IMR-90 (cell line): ENCODE measurements around the gene GOLGA3. TPM values are rescaled to one million over a fixed set of nuclear protein-coding genes. Genes with fewer than 3 reads are reported as not detected.

Source experiments
- ATAC-seq: fragments of 200-7000 bp; cut with Tn5 transposase; 2 replicates; pipeline ENCODE4 v1.9.1; 2020; ENCODE audit warnings: low read depth, mild to moderate bottlenecking, moderate library complexity
- BruUV-seq: library from RNA; stranded (reverse); fragments of 400-500 nt; replicated peaks from 2 replicates; lab custom pipeline; 2021; lab: Mats Ljungman, UMichigan
- CTCF ChIA-PET: fragments of 300-600 bp; formaldehyde crosslinking; extraction: SDS; loops from one replicate; lab custom pipeline; 2021; ENCODE audit warnings: antibody characterized with exemption; lab: Yijun Ruan, JAX
- POLR2A ChIA-PET: fragments of 300-600 bp; sonication (Branson Sonifier 250); formaldehyde crosslinking; loops from one replicate; lab custom pipeline; 2022; ENCODE audit warnings: antibody characterized with exemption; ENCODE audit not compliant: unreplicated experiment; lab: Charles Lee
- DNase-seq: peaks from one replicate; pipeline ENCODE4 v3.0.0; 2013
- H2AFZ ChIP-seq: replicated peaks from 2 replicates; pipeline ENCODE3; 2013; ENCODE audit warnings: low read length, mild to moderate bottlenecking; ENCODE audit not compliant: poor library complexity
- H2AK5ac ChIP-seq: 2 replicates; pipeline ENCODE4 v1.6.1; 2013; ENCODE audit warnings: low read depth, low read length, inconsistent platforms
- H2AK9ac ChIP-seq: replicated peaks from 2 replicates; pipeline ENCODE3; 2013; ENCODE audit warnings: mild to moderate bottlenecking, low read depth, low read length, moderate library complexity; ENCODE audit not compliant: poor library complexity
- H2BK120ac ChIP-seq: 2 replicates; pipeline ENCODE4 v1.6.1; 2013; ENCODE audit warnings: low read depth, low read length, inconsistent platforms
- H2BK15ac ChIP-seq: 3 replicates; pipeline ENCODE4 v1.6.1; 2013; ENCODE audit warnings: low read depth, low read length, inconsistent platforms
- H2BK20ac ChIP-seq: 2 replicates; pipeline ENCODE4 v1.6.1; 2013; ENCODE audit warnings: low read depth, mild to moderate bottlenecking, inconsistent platforms, low read length, moderate library complexity
- H2BK5ac ChIP-seq: 2 replicates; pipeline ENCODE4 v1.6.1; 2013; ENCODE audit warnings: mild to moderate bottlenecking, low read depth, low read length, inconsistent platforms; ENCODE audit not compliant: poor library complexity, severe bottlenecking
- H3K14ac ChIP-seq: replicated peaks from 2 replicates; pipeline ENCODE4 v1.6.1; 2013; ENCODE audit warnings: low read depth, low read length, inconsistent platforms
- H3K18ac ChIP-seq: 2 replicates; pipeline ENCODE4 v1.6.1; 2013; ENCODE audit warnings: low read depth, low read length, control low read depth
- H3K23ac ChIP-seq: 2 replicates; pipeline ENCODE4 v1.6.1; 2013; ENCODE audit warnings: low read depth, low read length, inconsistent platforms
- H3K27ac ChIP-seq: 2 replicates; pipeline ENCODE4 v1.5.1; 2013; ENCODE audit warnings: mild to moderate bottlenecking, control low read depth, low read length; ENCODE audit not compliant: insufficient read depth
- H3K27me3 ChIP-seq: 2 replicates; pipeline ENCODE4 v1.6.1; 2013; ENCODE audit warnings: low read length; ENCODE audit not compliant: control insufficient read depth, insufficient read depth
- H3K36me3 ChIP-seq: 2 replicates; pipeline ENCODE4 v1.6.1; 2013; ENCODE audit warnings: low read length, mixed read lengths; ENCODE audit not compliant: control insufficient read depth, insufficient read depth
- H3K4ac ChIP-seq: 2 replicates; pipeline ENCODE4 v1.6.1; 2013; ENCODE audit warnings: low read depth, low read length, inconsistent platforms
- H3K4me1 ChIP-seq: 2 replicates; pipeline ENCODE4 v1.6.1; 2013; ENCODE audit warnings: low read length, mixed read lengths; ENCODE audit not compliant: control insufficient read depth, insufficient read depth
- H3K4me2 ChIP-seq: 2 replicates; pipeline ENCODE4 v1.6.1; 2013; ENCODE audit warnings: low read depth, mild to moderate bottlenecking, control low read depth, low read length, moderate library complexity
- H3K4me3 ChIP-seq: 2 replicates; pipeline ENCODE4 v1.5.1; 2013; ENCODE audit warnings: low read depth, mild to moderate bottlenecking, control low read depth, low read length, moderate library complexity; ENCODE audit not compliant: insufficient read depth
- H3K56ac ChIP-seq: 2 replicates; pipeline ENCODE4 v1.6.1; 2013; ENCODE audit warnings: low read length, inconsistent platforms; ENCODE audit not compliant: insufficient read depth; ENCODE audit errors: extremely low read depth
- H3K79me1 ChIP-seq, 2 experiments: 2 replicates each; pipeline ENCODE4 v1.6.1; 2013; ENCODE audit warnings: low read length in 2 of 2, inconsistent platforms in 1 of 2, low read depth in 1 of 2
- H3K9ac ChIP-seq: 2 replicates; pipeline ENCODE4 v1.6.1; 2013; ENCODE audit warnings: low read depth, low read length, control low read depth
- H3K9me1 ChIP-seq: 2 replicates; pipeline ENCODE4 v1.6.1; 2013; ENCODE audit warnings: low read length, inconsistent platforms; ENCODE audit not compliant: insufficient read depth
- H3K9me3 ChIP-seq: 2 replicates; pipeline ENCODE4 v1.6.1; 2013; ENCODE audit warnings: low read length; ENCODE audit not compliant: control insufficient read depth, insufficient read depth
- H4K20me1 ChIP-seq: 2 replicates; pipeline ENCODE4 v1.6.1; 2013; ENCODE audit warnings: low read length, inconsistent platforms; ENCODE audit not compliant: insufficient read depth
- H4K5ac ChIP-seq: 2 replicates; pipeline ENCODE4 v1.6.1; 2013; ENCODE audit warnings: mild to moderate bottlenecking, low read depth, low read length, control low read depth
- H4K8ac ChIP-seq, 2 experiments: 2 replicates each; pipeline ENCODE4 v1.6.1; 2013; ENCODE audit warnings: low read depth in 2 of 2, low read length in 2 of 2, control low read depth in 1 of 2, inconsistent platforms in 1 of 2
- H4K91ac ChIP-seq: 2 replicates; pipeline ENCODE4 v1.6.1; 2013; ENCODE audit warnings: low read depth, low read length, inconsistent platforms; ENCODE audit not compliant: insufficient read depth
- BHLHE40 ChIP-seq: fragments of 150-350 bp; IDR thresholded peaks from 2 replicates; pipeline ENCODE4 v1.6.1; 2016; ENCODE audit warnings: mild to moderate bottlenecking, low read depth, low read length
- FOS ChIP-seq: fragments of 150-350 bp; IDR thresholded peaks from 2 replicates; pipeline ENCODE4 v1.6.1; 2016; ENCODE audit warnings: low read depth, low read length
- MAFK ChIP-seq: IDR thresholded peaks from 2 replicates; pipeline ENCODE4 v1.6.1; 2012; ENCODE audit warnings: low read depth, low read length, improper control_type of control experiment
- NFE2L2 ChIP-seq: fragments of 150-350 bp; IDR thresholded peaks from 2 replicates; pipeline ENCODE4 v1.6.1; 2016; ENCODE audit warnings: low read depth, mild to moderate bottlenecking, low read length
- POLR2A ChIP-seq: IDR thresholded peaks from 2 replicates; pipeline ENCODE4 v1.6.1; 2012; ENCODE audit warnings: mild to moderate bottlenecking, low read depth, low read length
- WGBS, 2 experiments: methylation state at CpG; one replicate each; pipeline versions ENCODE4 v1.1.5 to v1.1.7; 2013; ENCODE audit warnings: missing lambda C conversion rate in 2 of 2; ENCODE audit not compliant: insufficient read length in 1 of 2; ENCODE audit errors: extremely low coverage in 2 of 2; 5-methylcytosine and 5-hydroxymethylcytosine counted together
- dilution Hi-C: fragments of 300-500 bp; cut with HindIII; formaldehyde crosslinking; loops from one replicate; pipeline ENCODE4 v1.14.3; 2018; ENCODE audit warnings: low sequenced_read_pairs; ENCODE audit not compliant: unreplicated experiment
- in situ Hi-C: fragments of 300-500 bp; cut with MboI; formaldehyde crosslinking; loops from 3 replicates; pipeline ENCODE4 v1.14.3; 2019; ENCODE audit warnings: low sequenced_read_pairs, inconsistent platforms, mixed read lengths
- intact Hi-C: fragments of 100-400 bp; cut with micrococcal nuclease; formaldehyde crosslinking; loops from 2 replicates; pipeline ENCODE4 v1.10.0; 2022
- polyA plus RNA-seq, 3 experiments: library from polyadenylated mRNA; depleted of rRNA; stranded (reverse); fragments of >200 nt; gene quantifications; 2 replicates each; pipeline ENCODE4 v1.2.3, GENCODE V29; 2012; ENCODE audit warnings: low replicate concordance in 1 of 3
- total RNA-seq: library from RNA; depleted of rRNA; stranded (reverse); fragments of >200 nt; gene quantifications from 2 replicates; pipeline ENCODE4 v1.2.3, GENCODE V29; 2012
- TF ChIP-seq, protein P1 (sequence below): fragments of 150-350 bp; IDR thresholded peaks from 2 replicates; pipeline ENCODE4 v1.6.1; 2017; ENCODE audit warnings: mild to moderate bottlenecking, antibody characterized with exemption, low read length, low read depth

GOLGA3 gene
- total and polyA plus RNA-seq, 2 of the 4 experiments (the other 2 are of a cell fraction) = 39.6 to 99.8 TPM

DNA sequence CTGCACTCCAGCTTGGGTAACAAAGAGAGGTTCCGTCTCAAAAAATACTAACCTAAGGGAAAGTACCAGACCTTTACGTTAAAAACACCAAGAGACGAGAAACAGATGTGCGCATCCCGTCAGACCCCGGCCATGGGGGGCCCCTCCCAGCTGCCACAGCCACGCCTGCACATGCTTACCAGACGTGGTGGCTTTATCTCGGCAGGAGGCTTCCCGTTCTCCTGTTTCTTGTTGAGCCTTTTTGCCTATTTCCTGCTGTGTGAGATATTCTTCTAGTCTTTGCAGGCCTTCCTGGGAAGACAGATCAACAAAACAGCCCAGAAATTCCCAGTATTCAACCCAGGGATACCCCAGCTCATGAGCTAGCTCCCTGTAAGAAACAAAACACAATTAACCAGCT, 94.5 kb downstream of the GOLGA3 start:
- Histone ChIP-seq H3K4ac (no peak overlapping the region), H2BK120ac (no peak overlapping the region), H3K36me3 (peaks cover 75% of the 10 kb centered on the region), H2AFZ (no peak overlapping the region), H4K5ac (no peak overlapping the region), H4K91ac (no peak overlapping the region), H2AK9ac (no peak overlapping the region), H3K27me3 (no peaks in the 10 kb centered on the region), H2AK5ac (no peak overlapping the region), H3K9ac (no peak overlapping the region), H3K4me1 (no peaks in the 10 kb centered on the region), H2BK20ac (no peak overlapping the region), H2BK15ac (no peak overlapping the region), H3K4me2 (no peak overlapping the region), H3K9me1 (no peaks in the 10 kb centered on the region), H3K56ac (no peak overlapping the region), H3K4me3 (no peak overlapping the region), H2BK5ac (no peak overlapping the region), H3K18ac (no peak overlapping the region), H3K14ac (no peak overlapping the region), H4K20me1 (peaks cover 26% of the 10 kb centered on the region), H3K27ac (no peak overlapping the region), H3K23ac (no peak overlapping the region), H3K9me3 (no peaks in the 10 kb centered on the region), H3K79me1 (peaks cover 6 to 19% of the 10 kb centered on the region in 2 experiments), H4K8ac (no peak overlapping the region)
- ChIA-PET CTCF (interaction anchor here (0.6 kb wide), 1 partner anchor 10 kb away, joined by 5 read pairs; no protein-coding TSS in a partner anchor), POLR2A (no interaction called here)
- intact Hi-C loops = no loop called here
- ATAC-seq (no peak), DNase-seq (no peak)
- TF ChIP-seq FOS = no peak
- TF ChIP-seq POLR2A = no peak
- TF ChIP-seq, protein P1, sequence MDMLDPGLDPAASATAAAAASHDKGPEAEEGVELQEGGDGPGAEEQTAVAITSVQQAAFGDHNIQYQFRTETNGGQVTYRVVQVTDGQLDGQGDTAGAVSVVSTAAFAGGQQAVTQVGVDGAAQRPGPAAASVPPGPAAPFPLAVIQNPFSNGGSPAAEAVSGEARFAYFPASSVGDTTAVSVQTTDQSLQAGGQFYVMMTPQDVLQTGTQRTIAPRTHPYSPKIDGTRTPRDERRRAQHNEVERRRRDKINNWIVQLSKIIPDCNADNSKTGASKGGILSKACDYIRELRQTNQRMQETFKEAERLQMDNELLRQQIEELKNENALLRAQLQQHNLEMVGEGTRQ = no peak
- no peak for TF ChIP-seq NFE2L2
- no peak for TF ChIP-seq MAFK
- TF ChIP-seq BHLHE40 = no peak
- WGBS, 2 experiments = 94% methylated on average over 8 of the region's 10 CpGs; no CpG with 5 or more reads in 1 of the 2 experiments
- no TSS peak for BruUV-seq
- in situ Hi-C loops = no loop called here
- dilution Hi-C loops = no loop called here
